HG03280 (cell line): ENCODE data around the gene ZNF770.

ENCODE experiments used
- ATAC-seq: cut with Tn5 transposase; IDR thresholded peaks from one replicate; pipeline ENCODE4 v1.9.1; 2021; ENCODE audit warnings: mild to moderate bottlenecking, moderate library complexity; ENCODE audit not compliant: unreplicated experiment

The ZNF770 gene, protein sequence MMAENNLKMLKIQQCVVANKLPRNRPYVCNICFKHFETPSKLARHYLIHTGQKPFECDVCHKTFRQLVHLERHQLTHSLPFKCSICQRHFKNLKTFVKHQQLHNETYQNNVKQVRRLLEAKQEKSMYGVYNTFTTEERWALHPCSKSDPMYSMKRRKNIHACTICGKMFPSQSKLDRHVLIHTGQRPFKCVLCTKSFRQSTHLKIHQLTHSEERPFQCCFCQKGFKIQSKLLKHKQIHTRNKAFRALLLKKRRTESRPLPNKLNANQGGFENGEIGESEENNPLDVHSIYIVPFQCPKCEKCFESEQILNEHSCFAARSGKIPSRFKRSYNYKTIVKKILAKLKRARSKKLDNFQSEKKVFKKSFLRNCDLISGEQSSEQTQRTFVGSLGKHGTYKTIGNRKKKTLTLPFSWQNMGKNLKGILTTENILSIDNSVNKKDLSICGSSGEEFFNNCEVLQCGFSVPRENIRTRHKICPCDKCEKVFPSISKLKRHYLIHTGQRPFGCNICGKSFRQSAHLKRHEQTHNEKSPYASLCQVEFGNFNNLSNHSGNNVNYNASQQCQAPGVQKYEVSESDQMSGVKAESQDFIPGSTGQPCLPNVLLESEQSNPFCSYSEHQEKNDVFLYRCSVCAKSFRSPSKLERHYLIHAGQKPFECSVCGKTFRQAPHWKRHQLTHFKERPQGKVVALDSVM

DNA sequence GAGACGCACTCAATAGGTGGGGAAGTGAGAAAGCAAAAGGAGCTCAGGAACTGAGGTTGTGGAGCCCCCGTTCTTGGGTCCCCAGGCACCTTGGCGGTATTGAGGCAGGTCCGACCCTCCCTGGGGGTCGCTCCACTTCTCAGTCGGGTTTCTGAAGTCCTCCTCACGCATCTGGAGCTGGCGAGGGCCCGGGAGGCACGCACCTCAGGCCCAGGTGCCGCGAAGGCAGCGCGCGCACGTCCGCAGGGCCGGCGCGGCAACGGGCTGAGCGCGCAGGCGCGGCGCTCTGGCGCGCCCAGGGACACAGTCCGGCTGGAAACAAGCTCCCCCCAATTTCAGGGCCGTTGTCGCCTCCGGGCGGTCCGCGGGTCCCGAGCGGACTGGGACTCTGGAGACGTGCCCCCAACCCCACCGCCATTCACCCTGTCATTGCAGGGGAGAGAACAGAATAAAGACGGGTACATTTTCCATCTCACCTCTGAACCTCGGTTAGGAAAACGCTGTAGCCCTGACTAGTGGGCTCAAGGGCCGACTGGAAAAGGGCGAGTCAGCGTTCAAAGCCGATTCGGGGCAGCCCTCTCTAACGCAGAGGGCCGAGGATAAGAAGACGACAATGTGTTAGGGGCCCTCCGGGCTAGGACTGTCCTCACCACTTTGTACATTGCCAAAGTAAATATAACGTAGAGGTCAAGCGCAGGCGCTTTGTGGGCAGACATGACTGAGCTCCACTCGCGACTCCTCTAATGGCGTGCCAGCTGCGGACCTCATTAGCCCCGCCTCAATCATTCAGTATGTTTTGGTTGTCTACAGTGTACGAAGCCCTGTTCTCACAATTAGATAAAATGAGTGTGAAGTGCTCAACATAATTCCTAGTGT, at the start of gene ZNF770:
Gene ZNF770 (minus strand): TSS at position 261 of the 876 bp plus-strand sequence. CDS start 4,853 bp downstream, outside the sequence.
- ATAC-seq: peak; percentile 78

DNA sequence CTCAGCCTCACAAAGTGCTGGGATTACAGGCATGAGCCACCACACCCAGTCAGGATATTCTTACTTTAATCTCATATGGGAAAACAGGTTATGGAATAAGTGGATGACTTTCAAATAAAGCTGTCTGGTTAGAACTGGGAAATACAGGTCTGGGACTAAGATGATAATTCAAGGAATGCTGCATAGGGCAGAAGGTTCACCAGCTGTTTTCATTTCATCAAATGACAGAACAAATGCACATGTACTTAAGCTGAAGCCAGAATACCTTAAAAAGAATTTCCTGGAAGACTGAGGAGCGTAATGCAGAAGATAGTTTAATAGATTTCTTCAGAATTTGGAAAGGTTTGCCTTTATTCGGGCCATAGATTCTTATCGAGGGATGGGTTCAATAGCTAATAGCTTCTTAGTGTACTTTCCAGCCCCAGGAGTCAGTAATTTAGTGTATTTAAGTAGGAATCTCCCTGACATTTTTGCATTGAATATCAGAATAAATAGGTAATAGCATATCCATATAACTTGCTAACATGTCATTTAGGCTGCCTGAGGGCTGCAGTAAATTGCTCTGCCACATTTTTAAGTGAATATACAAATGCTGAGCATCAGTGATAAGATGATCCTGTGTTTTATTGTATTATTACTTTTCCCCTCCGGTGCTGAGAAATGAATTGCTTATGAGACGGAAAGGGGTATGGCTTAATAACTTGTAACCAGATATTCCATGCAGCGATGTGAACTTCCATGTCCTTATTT, 40.3 kb upstream of the ZNF770 start:
- no peak for ATAC-seq

DNA sequence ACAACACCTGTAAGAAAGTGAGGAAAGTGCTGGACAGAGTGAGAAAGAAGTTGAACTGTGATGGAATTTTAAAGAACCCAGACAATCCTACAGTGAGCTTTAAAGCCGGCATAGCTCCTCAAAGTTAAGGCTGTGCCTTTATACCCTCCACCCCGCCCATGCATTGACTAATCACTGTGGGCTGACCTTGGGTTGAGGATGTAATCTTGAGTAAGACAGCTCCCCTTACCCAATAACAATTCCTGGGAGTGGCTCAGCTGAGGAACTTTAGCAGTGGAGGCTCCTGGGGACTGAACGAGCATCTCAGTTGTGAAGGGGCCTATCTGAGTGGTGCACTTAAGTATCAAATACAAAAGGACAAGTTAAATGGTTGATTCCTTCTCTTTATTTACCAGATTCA, 35.7 kb upstream of the ZNF770 start:
- no peak for ATAC-seq

DNA sequence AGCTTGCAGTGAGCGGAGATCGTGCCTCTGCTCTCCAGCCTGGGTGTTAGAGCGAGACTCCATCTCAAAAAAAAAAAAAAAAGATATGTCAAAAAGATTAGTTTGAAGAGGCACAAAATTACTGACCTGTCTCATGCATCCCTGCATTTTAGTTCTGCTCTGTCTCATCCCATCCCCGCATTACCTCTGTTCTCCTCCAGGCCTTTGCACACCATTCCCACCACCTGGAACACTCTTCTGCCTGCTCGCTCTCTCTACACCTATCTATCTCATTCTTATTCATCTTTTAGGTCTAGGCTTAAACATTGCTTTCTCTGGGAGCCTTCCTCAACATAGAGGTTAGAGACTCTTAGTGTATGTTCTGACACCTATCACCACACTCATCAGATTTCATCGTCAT, 32.9 kb upstream of the ZNF770 start:
- no peak for ATAC-seq

DNA sequence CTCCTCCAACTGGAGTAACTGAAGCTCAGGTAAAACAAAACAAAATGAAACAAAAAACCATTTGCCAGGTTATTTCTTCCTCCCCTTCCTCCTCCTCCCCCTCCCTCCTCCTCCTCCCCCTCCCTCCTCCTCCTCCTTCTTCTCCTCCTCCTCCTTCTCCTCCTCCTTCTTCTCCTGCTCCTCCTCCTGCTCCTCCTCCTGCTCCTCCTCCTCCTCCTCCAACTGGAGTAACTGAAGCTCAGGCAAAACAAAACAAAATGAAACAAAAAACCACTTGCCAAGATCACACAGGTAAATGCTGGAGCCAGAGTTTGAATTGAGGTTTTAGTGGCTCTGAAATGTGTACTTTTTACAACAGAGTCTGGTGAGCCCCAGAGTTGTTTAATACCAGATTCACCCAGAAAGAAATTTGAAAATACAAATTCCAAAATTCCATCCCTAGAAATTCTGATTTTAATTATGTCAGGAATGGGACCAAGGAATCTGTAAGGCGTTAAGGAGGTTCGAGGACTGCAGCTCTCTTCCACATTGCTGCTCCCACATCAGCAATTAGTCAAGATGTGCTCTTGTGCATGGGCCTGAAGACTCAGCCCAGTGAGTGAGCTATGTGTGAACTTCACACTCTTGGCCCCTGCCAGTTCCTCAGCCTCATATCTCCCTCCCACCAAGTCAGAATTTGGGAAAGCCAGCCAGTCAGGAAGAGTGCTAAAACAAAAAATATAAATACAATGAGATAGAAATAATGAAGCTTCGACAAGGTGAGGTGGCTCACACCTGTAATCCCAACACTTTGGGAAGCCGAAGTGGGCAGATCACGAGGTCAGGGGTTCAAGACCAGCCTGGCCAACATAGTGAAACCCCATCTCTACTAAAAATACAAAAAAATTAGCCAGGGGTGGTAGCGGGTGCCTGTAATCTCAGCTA, 31.6 kb upstream of the ZNF770 start:
- no peak for ATAC-seq

DNA sequence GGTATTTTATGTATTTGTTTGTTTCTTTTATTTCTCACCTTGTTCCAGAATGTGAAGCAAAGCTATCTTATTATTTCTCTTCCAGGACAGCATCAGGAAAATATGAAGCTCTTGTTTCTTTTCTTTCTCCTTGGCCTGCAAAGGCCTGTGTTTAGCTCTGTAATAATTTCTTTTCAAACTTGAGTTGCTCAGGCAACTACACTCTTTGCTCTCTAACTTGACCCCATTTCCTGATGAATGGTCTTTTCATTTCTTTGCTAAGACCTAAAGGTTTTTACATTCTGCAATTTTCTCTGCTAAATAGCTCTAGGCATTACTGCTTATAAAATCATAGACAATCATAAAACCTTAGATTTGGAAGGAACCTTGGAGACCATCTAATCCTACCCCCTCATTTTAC, 26.2 kb upstream of the ZNF770 start:
- ATAC-seq: no peak

DNA sequence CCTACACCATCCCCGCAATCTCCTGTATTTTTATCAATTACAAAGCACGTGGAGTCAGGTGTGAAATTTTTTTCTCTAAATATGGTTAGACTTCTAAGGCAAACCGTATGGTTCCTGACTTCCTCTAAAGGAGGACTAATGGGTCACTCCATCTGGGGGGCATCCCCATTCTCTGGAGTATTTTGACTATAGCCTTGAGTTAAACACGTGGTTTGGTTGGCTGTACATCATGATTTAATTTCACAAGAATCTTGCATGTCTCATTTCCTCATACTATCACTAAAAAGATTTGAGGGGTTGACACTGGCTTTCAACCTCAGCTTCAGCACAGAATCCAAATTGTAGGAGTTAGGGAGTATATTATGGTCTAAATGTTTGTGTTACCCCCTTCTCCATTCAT, 25.3 kb upstream of the ZNF770 start:
- ATAC-seq: no peak

DNA sequence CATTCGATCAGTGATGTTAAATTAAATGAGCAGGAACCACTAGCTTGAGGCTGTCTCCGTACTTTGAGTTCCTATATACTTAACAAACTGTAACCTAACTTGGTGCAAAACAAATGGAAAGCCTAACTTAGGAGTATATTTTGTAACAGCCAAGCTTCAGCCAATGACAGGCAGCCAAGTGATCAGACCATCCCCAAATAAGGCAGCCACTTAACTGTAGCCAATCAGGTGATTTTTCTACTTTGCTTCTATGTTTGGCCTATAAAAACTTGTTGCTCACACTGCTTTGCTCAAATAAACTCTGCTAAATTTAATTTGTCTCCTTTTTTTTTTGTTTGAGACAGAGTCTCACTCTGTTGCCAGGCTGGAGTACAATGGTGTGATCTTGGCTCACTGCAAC, 19.3 kb upstream of the ZNF770 start:
- no peak for ATAC-seq

DNA sequence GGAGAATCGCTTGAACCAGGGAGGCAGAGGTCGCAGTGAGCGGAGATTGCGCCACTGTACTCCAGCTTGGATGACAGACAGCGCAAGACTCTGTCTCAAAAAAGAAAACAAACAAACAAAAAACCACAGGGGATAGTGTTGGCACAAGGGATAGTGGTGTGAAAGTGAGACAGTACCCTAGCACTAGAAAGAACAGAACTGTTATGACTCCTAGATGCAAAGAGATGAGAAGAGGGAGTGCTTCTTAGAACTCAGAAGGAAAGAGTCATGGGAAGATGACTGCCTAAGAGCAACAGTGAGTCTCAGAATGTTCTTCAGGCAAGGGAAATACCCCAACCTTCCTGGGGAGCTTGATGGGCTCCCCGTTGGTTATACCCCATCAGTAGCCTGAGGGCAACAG, 17.8 kb upstream of the ZNF770 start:
- ATAC-seq: no peak

DNA sequence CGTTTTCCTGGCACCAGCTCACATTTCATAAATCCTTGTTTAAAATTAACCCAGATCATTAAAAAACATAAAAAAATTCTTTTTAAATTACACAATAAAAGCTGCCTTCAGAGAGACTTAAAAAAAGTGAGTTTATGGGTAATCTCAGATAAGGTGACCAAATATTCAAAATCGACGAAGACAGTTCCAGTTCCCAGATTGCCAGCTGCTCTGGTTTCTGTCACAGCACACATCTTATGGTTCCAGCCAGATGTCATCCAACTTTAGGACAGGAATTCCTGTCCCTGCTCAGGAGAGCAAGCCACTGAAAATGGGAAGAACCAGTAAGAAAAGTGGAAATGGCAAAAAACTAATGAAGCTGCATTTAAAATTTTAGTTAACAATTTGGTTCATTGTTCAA, 15.8 kb upstream of the ZNF770 start:
- no peak for ATAC-seq

DNA sequence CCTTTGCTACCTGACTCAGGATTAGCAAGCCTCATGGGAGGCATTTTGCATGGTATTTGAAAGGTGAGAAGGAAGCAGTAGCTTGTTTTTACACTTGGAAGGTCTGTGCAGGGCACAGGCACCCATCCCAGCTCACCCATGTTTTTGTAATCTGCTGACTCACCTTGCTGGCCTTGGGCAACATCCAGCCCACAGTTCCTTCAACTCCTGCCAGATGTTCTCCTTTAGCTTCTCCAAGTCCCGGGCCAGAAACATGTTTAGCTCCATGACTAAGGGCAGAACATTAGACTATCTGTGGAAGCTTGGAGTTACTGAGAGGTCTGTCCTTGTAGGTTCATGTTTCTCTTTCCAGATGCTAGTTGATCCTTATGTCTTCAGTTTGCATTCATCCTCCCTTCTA, 12.4 kb upstream of the ZNF770 start:
- ATAC-seq: no peak

DNA sequence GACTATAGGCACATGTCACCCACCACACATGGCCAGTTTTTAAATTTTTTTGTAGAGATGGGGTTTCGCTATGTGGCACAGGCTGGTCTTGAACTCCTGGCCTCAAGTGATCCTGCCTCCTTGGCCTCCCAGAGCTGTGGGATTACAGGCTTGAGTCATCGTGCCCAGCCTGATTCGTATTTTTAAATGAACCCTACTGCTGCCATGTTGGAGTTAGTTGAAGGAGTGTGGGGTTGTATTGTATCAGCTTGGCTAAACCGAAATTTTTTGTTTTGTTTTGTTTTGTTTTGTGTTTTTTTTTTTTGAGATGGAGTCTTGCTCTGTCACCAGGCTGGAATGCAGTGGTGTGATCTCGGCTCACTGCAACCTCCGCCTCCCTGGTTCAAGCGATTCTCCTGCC, 11.8 kb upstream of the ZNF770 start:
- ATAC-seq: no peak

DNA sequence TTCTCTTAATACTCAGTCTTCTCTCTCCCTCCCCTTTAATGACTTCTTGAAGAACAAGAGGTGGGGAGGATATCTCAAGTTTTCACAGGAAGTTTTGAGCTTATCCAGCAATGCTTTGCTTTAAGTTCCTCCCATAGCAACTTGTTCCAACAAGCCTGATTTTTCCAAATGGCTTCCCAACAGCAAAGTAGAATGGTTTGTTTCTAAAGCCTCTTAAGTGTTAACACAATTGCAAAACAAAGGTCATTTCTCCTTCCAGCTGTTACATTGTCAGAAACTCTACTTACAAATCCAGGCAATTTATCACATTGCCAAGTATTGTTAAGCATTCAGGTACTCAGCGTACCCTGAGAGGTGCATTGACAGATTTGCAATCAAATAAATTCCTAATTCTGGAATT, 6.8 kb upstream of the ZNF770 start:
- ATAC-seq: no peak

DNA sequence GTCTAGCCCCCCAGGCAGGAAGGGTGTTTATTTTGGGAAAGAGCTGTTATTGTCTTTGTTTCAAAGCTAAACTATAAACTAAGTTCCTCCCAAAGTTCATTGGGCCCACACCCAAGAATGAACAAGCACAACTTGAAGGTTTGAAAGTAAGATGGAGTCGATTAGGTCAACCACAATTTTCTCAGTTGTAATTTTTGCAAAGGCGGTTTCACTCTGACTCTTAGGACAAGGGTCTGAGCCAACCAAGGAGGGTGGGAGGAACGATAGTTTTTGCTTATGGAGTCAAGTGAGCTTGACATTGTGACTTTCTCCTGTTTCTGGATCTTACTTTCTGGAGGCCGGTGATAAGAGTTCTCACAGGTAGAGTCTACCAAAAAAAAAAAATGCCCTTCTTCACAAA, 5.8 kb upstream of the ZNF770 start:
- ATAC-seq: peak; percentile 89

DNA sequence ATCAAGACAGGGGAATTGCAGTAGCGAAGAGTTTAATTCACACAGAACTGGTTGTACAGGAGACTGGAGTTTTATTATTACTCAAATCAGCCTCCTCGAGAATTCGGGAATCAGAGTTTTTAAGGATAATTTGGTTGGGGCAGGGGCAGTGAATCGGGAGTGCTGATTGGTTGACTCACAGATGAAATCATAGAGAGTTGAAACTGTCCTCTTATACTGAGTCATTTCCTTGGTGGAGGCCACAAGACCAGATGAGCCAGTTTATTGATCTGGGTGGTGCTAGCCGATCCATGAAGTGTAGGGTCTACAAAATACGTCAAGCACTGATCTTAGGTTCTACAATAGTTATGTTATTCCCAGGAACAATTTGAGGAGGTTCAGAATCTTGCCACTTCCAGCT, 5.3 kb upstream of the ZNF770 start:
- no peak for ATAC-seq

DNA sequence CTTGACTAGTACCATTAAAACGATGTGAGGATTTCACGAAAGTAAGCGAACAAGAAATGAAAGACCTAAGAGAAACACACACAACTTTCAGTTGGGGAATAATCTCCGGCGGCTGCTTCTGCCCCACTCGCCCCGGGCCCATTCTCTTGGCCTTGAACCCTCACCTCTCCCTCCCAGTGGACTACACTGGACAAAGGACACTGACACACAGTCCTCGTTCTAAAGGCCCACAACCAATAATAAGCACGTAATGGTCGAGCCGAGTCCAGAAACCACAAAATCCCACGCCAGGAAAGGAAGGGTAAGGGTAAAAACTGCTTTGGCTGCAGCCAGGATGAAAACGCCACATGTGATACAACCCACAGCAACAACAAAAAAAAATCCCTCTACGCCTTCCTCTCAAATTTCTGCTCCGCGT, 469 bp downstream of the ZNF770 start:
- ATAC-seq: no peak

DNA sequence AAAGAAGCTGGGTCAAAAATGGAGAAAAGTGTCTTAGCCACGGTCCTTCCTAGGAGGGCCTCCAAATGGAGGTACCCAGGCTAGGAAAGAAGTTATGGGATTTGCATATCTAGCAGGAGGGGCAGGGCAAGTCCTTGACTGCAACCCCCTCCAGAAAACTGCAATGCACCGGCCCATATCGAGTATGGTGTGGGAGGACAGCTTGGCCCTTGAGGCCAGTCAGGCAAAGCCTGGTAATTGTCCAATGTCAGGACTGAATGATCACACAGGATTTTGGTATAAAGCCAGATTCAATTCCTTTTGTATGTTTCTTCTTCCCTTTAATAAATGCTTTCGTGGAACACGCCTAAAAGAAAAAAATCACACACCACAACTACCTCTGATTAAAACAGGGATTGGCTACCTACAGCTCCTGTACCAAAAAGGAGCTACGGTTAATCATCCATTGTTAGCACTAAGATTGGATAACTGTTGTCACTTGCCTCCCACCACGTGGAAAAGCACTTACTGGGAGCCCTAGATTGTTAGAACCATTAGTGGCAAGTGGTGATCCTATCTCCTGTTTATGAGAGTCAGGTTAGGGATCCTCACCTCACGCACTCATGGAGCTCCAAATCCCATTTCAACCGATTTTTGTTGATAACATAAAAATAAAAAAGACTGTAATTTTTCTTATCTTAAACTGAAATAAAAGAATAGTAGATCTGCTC, 1.2 kb downstream of the ZNF770 start:
- no peak for ATAC-seq

DNA sequence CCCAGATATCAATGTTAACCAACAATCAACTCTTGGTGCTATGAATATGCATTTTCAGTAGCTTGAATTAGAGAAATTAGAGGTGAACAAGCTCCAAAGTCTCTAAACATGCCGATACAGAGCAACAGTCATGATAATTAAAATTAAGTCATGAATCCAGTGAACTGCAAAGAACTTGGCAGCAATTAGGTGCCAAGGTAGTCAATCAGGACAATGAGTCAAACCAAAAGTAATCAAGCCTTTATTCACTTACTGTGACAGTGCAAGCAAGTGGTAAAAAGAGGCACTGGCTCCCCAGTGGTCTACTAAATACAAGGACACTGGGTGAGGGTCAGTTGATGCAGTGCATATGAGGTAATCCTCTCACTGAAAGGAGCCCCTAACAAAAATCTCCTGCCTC, 1.8 kb downstream of the ZNF770 start:
- no peak for ATAC-seq
